Endodermal cell (in vitro differentiated cells): Measurements from ENCODE around the gene CEP44. TPM values are rescaled to one million over a fixed set of nuclear protein-coding genes. Genes with fewer than 3 reads are reported as not detected.

ENCODE experiments used
- DNase-seq: peaks from one replicate; pipeline ENCODE4 v3.0.0-alpha.2; 2017
- H3K27ac ChIP-seq: 2 replicates; pipeline ENCODE4 v1.5.1; 2013; ENCODE audit warnings: mild to moderate bottlenecking, low read depth, low read length, moderate library complexity
- H3K27me3 ChIP-seq: 2 replicates; pipeline ENCODE4 v1.6.1; 2013; ENCODE audit warnings: mild to moderate bottlenecking, low read length, moderate library complexity; ENCODE audit not compliant: insufficient read depth, control insufficient read depth, poor library complexity, severe bottlenecking
- H3K36me3 ChIP-seq: 2 replicates; pipeline ENCODE4 v1.7.0; 2013; ENCODE audit warnings: mild to moderate bottlenecking, low read length, moderate library complexity; ENCODE audit not compliant: control insufficient read depth, insufficient read depth
- H3K4me1 ChIP-seq: one replicate; pipeline ENCODE4 v1.7.0; 2013; ENCODE audit warnings: low read length; ENCODE audit not compliant: control insufficient read depth, insufficient read depth
- H3K4me3 ChIP-seq: 2 replicates; pipeline ENCODE4 v1.5.1; 2013; ENCODE audit warnings: mild to moderate bottlenecking, low read length, moderate library complexity
- H3K9ac ChIP-seq: 2 replicates; pipeline ENCODE4 v1.6.1; 2013; ENCODE audit warnings: mild to moderate bottlenecking, low read length, moderate library complexity; ENCODE audit not compliant: poor library complexity, severe bottlenecking; ENCODE audit errors: extremely low read depth
- H3K9me3 ChIP-seq: 2 replicates; pipeline ENCODE4 v1.6.1; 2013; ENCODE audit warnings: mild to moderate bottlenecking, low read length, moderate library complexity; ENCODE audit not compliant: control insufficient read depth
- H3K27ac Mint-ChIP-seq: 2 replicates; pipeline ENCODE4 v1.8.0; 2020; ENCODE audit warnings: mixed read lengths
- H3K27me3 Mint-ChIP-seq: 2 replicates; pipeline ENCODE4 v1.8.0; 2021; ENCODE audit warnings: mild to moderate bottlenecking, mixed read lengths; ENCODE audit not compliant: insufficient read depth
- H3K36me3 Mint-ChIP-seq: 2 replicates; pipeline ENCODE4 v1.8.0; 2020; ENCODE audit warnings: low read depth, mixed read lengths
- H3K4me1 Mint-ChIP-seq: 2 replicates; pipeline ENCODE4 v1.8.0; 2020; ENCODE audit warnings: mixed read lengths
- H3K4me3 Mint-ChIP-seq: 2 replicates; pipeline ENCODE4 v1.8.0; 2020; ENCODE audit warnings: mild to moderate bottlenecking, moderate library complexity, mixed read lengths
- H3K9me3 Mint-ChIP-seq: 2 replicates; pipeline ENCODE4 v1.8.0; 2020; ENCODE audit warnings: mild to moderate bottlenecking, mixed read lengths
- CTCF ChIP-seq: fragments of 200-600 bp; sonication (generic); conservative IDR thresholded peaks from 2 replicates; pipeline ENCODE4 v1.5.0; 2021; ENCODE audit warnings: antibody characterized with exemption, mild to moderate bottlenecking
- WGBS, 2 experiments: methylation state at CpG; one replicate each; pipeline versions ENCODE4 v1.1.5 to v1.1.7; 2013; ENCODE audit warnings: missing lambda C conversion rate in 2 of 2, mixed read lengths in 1 of 2; ENCODE audit not compliant: insufficient coverage in 1 of 2, insufficient read length in 1 of 2; 5-methylcytosine and 5-hydroxymethylcytosine counted together
- total RNA-seq, 2 donors: library from RNA; stranded (reverse); fragmentation: NEBNext Ultra II Directional in 1 of 2; extraction: Animal tissue kit (Norgen Biotek cat#: 25700) in 1 of 2; gene quantifications; 2 replicates in 1 of 2; 3 replicates in 1 of 2; pipeline ENCODE4 v1.2.1, GENCODE V29; 2021

The CEP44 gene
- total RNA-seq, 2 donors from 2014 or later = 21.5 to 24.9 TPM

- Histone ChIP-seq H3K36me3 (no peaks in the 10 kb centered on the region), H3K4me3 (peak overlapping the region; percentile 97), H3K9me3 (no peaks in the 10 kb centered on the region), H3K9ac (no peak overlapping the region), H3K27ac (no peak overlapping the region), H3K27me3 (no peaks in the 10 kb centered on the region), H3K4me1 (no peaks in the 10 kb centered on the region)
- H3K27ac Mint-ChIP-seq = no peak overlapping the region
- H3K9me3 Mint-ChIP-seq = no peaks in the 10 kb centered on the region
- H3K4me1 Mint-ChIP-seq = peaks cover 13% of the 10 kb centered on the region
- no peaks in the 10 kb centered on the region for H3K27me3 Mint-ChIP-seq
- no peak overlapping the region for H3K4me3 Mint-ChIP-seq
- TF ChIP-seq CTCF = no peak
- no peaks in the 10 kb centered on the region for H3K36me3 Mint-ChIP-seq
- no peak for DNase-seq
Observed at GRCh38 chr4:174281901-174282300, 1.8 kb upstream of the CEP44 start.

- H3K4me3 Mint-ChIP-seq = peak overlapping the region; percentile 97
- 3 to 4% methylated on average over 8 to 22 of the region's 22 CpGs for WGBS, 2 experiments
- H3K4me1 ChIP-seq = no peaks in the 10 kb centered on the region
- no peaks in the 10 kb centered on the region for H3K9me3 ChIP-seq
- no peaks in the 10 kb centered on the region for H3K27me3 Mint-ChIP-seq
- peak overlapping the region; percentile 92 for H3K27ac ChIP-seq
- peak overlapping the region; percentile 100 for H3K27ac Mint-ChIP-seq
- H3K36me3 Mint-ChIP-seq = no peaks in the 10 kb centered on the region
- peaks cover 13% of the 10 kb centered on the region for H3K4me1 Mint-ChIP-seq
- H3K9ac ChIP-seq = peak overlapping the region; percentile 90
- peak overlapping the region; percentile 97 for H3K4me3 ChIP-seq
- no peaks in the 10 kb centered on the region for H3K27me3 ChIP-seq
- H3K9me3 Mint-ChIP-seq = no peaks in the 10 kb centered on the region
- DNase-seq = peak; percentile 91
- TF ChIP-seq CTCF = no peak
- no peaks in the 10 kb centered on the region for H3K36me3 ChIP-seq
Observed at GRCh38 chr4:174282836-174283506, 740 bp upstream of the CEP44 start.

GRCh38 chr4:174284487-174284886 is 776 bp downstream of the CEP44 start:
- Mint-ChIP-seq H3K36me3 (no peaks in the 10 kb centered on the region), H3K27ac (peak overlapping the region; percentile 100), H3K4me3 (peak overlapping the region; percentile 97), H3K4me1 (peaks cover 13% of the 10 kb centered on the region), H3K27me3 (no peaks in the 10 kb centered on the region), H3K9me3 (no peaks in the 10 kb centered on the region)
- WGBS, 2 experiments = 0 to 19% methylated on average over 4 to 5 of the region's 6 CpGs
- H3K9ac ChIP-seq = peak overlapping the region; percentile 90
- no peaks in the 10 kb centered on the region for H3K9me3 ChIP-seq
- peak overlapping the region; percentile 97 for H3K4me3 ChIP-seq
- H3K36me3 ChIP-seq = no peaks in the 10 kb centered on the region
- H3K27ac ChIP-seq = peak overlapping the region; percentile 92
- no peak for TF ChIP-seq CTCF
- no peak for DNase-seq
- no peaks in the 10 kb centered on the region for H3K4me1 ChIP-seq
- H3K27me3 ChIP-seq = no peaks in the 10 kb centered on the region
